ENCODE results near the gene UBE2D1.

- TF ChIP-seq, protein P1, sequence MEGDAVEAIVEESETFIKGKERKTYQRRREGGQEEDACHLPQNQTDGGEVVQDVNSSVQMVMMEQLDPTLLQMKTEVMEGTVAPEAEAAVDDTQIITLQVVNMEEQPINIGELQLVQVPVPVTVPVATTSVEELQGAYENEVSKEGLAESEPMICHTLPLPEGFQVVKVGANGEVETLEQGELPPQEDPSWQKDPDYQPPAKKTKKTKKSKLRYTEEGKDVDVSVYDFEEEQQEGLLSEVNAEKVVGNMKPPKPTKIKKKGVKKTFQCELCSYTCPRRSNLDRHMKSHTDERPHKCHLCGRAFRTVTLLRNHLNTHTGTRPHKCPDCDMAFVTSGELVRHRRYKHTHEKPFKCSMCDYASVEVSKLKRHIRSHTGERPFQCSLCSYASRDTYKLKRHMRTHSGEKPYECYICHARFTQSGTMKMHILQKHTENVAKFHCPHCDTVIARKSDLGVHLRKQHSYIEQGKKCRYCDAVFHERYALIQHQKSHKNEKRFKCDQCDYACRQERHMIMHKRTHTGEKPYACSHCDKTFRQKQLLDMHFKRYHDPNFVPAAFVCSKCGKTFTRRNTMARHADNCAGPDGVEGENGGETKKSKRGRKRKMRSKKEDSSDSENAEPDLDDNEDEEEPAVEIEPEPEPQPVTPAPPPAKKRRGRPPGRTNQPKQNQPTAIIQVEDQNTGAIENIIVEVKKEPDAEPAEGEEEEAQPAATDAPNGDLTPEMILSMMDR (IDR thresholded peaks at IDR 0.05), result no peak
- no peak for TF ChIP-seq EZH2 (IDR thresholded peaks at IDR 0.05)
These were observed 24.7 kb downstream of the UBE2D1 start for GRCh38 chr10:58359541-58359940.

Data from neural progenitor cell (in vitro differentiated cells).